Testis (tissue), 2 donors: ENCODE data around the gene SLC27A2.
"Not testable (repeated sequence)": the region's sequence is repeated elsewhere in the genome, so short reads cannot be mapped to it uniquely, and the experiment has no call there.

Source experiments
- CTCF ChIP-seq, 3 experiments: fragments of 450-650 bp in 2 of 3; fragments of 200-600 bp in 1 of 3; sonication (generic) in 1 of 3; IDR thresholded peaks; one replicate each; pipeline ENCODE4 v1.5.1; 2016 to 2019; ENCODE audit warnings: antibody characterized with exemption in 3 of 3, mild to moderate bottlenecking in 2 of 3, moderate library complexity in 1 of 3
- POLR2A ChIP-seq: fragments of 450-650 bp; IDR thresholded peaks from one replicate; pipeline ENCODE4 v1.6.1; 2017; ENCODE audit warnings: antibody characterized with exemption, mild to moderate bottlenecking, moderate library complexity

- TF ChIP-seq POLR2A; CTCF (IDR thresholded peaks at IDR 0.05): not testable (repeated sequence)
Observed at GRCh38 chr15:50188793-50189192, 6.8 kb downstream of the SLC27A2 start.
